Endothelial cell of umbilical vein (primary cell): ENCODE results near the gene SOX5. TPM values are rescaled to one million over a fixed set of nuclear protein-coding genes. Genes with fewer than 3 reads are reported as not detected.

ENCODE experiments used
- BruUV-seq: library from RNA; stranded (reverse); fragments of 400-500 nt; replicated peaks from 2 replicates; lab custom pipeline; 2021; lab: Mats Ljungman, UMichigan
- CTCF ChIA-PET: fragments of 300-600, 350-600 bp; sonication (Branson Sonifier 250); formaldehyde crosslinking; loops from one replicate; lab custom pipeline; 2021; ENCODE audit warnings: antibody characterized with exemption, inconsistent platforms; lab: Charles Lee
- POLR2A ChIA-PET: fragments of 300-600, 350-600 bp; sonication (Branson Sonifier 250); formaldehyde crosslinking; loops from one replicate; lab custom pipeline; 2021; ENCODE audit warnings: antibody characterized with exemption, inconsistent platforms; lab: Charles Lee
- DNase-seq: peaks from one replicate; pipeline ENCODE4 v3.0.0-alpha.2; 2011; ENCODE audit warnings: low read depth, low spot score
- FAIRE-seq: peaks from 2 replicates; lab custom pipeline; 2011; peaks lifted over from hg19 to GRCh38; lab: Jason Lieb, UNC
- H2AFZ ChIP-seq: 2 replicates; pipeline ENCODE4 v1.6.0; 2012; ENCODE audit warnings: low read depth, low read length, control low read depth, inconsistent platforms
- H3K27ac ChIP-seq: 2 replicates; pipeline ENCODE4 v1.5.1; 2011; ENCODE audit warnings: low read depth, mild to moderate bottlenecking, control low read depth, low read length, moderate library complexity; ENCODE audit not compliant: insufficient read depth
- H3K27me3 ChIP-seq, 2 experiments: 2 replicates each; pipeline versions ENCODE4 v1.6.0 to v1.6.1; 2011; ENCODE audit warnings: low read length in 2 of 2, mixed read lengths in 1 of 2; ENCODE audit not compliant: control insufficient read depth in 2 of 2, insufficient read depth in 2 of 2
- H3K36me3 ChIP-seq, 2 experiments: 2 replicates in 1 of 2; 3 replicates in 1 of 2; pipeline ENCODE4 v1.5.1; 2011; ENCODE audit warnings: low read length in 2 of 2, mild to moderate bottlenecking in 1 of 2, moderate library complexity in 1 of 2; ENCODE audit not compliant: control insufficient read depth in 2 of 2, insufficient read depth in 2 of 2; ENCODE audit errors: extremely low read depth in 1 of 2
- H3K4me1 ChIP-seq: 3 replicates; pipeline ENCODE4 v1.5.1; 2011; ENCODE audit warnings: mild to moderate bottlenecking, low read length; ENCODE audit not compliant: control insufficient read depth, insufficient read depth; ENCODE audit errors: extremely low read depth
- H3K4me2 ChIP-seq: 2 replicates; pipeline ENCODE4 v1.6.1; 2011; ENCODE audit warnings: low read length, control low read depth, mixed read lengths; ENCODE audit not compliant: insufficient read depth
- H3K4me3 ChIP-seq, 3 experiments: fragments of 200-600 bp in 1 of 3; sonication (generic), shearing (Covaris generic) in 1 of 3; replicated peaks in 1 of 3; 2 replicates each; pipeline ENCODE4 v1.5.1; 2011 to 2016; ENCODE audit warnings: control low read depth in 3 of 3, low read length in 3 of 3, mild to moderate bottlenecking in 2 of 3, inconsistent platforms in 1 of 3, low read depth in 1 of 3, moderate library complexity in 1 of 3; ENCODE audit not compliant: insufficient read depth in 1 of 3
- H3K79me2 ChIP-seq: 2 replicates; pipeline ENCODE4 v1.6.0; 2012; ENCODE audit warnings: low read length, inconsistent platforms; ENCODE audit not compliant: control insufficient read depth, insufficient read depth
- H3K9ac ChIP-seq: replicated peaks from 2 replicates; pipeline ENCODE3; 2011; ENCODE audit warnings: low read length, control low read depth; ENCODE audit not compliant: insufficient read depth; ENCODE audit errors: extremely low read depth
- H3K9me1 ChIP-seq: replicated peaks from 3 replicates; pipeline ENCODE4 v1.6.0; 2011; ENCODE audit warnings: mild to moderate bottlenecking, low read length; ENCODE audit not compliant: control insufficient read depth, insufficient read depth; ENCODE audit errors: extremely low read depth
- H3K9me3 ChIP-seq: replicated peaks from 2 replicates; pipeline ENCODE4 v1.5.1; 2012; ENCODE audit warnings: low read length, inconsistent platforms; ENCODE audit not compliant: control insufficient read depth, insufficient read depth
- H4K20me1 ChIP-seq: replicated peaks from 2 replicates; pipeline ENCODE3; 2011; ENCODE audit warnings: mild to moderate bottlenecking, low read length; ENCODE audit not compliant: control insufficient read depth, insufficient read depth; ENCODE audit errors: extremely low read depth
- EZH2 ChIP-seq: IDR thresholded peaks from 2 replicates; pipeline ENCODE4 v1.6.1; 2012; ENCODE audit warnings: borderline replicate concordance, low read depth, mild to moderate bottlenecking, moderate library complexity, low read length, inconsistent platforms; ENCODE audit not compliant: severe bottlenecking
- FOS ChIP-seq: IDR thresholded peaks from 2 replicates; pipeline ENCODE4 v1.6.1; 2011; ENCODE audit warnings: mild to moderate bottlenecking, low read length, moderate library complexity, borderline replicate concordance; ENCODE audit not compliant: insufficient read depth
- GATA2 ChIP-seq: IDR thresholded peaks from 2 replicates; pipeline ENCODE4 v1.7.0; 2011; ENCODE audit warnings: low read depth, mild to moderate bottlenecking, moderate library complexity, mixed read lengths, low read length; ENCODE audit not compliant: insufficient read length, insufficient read depth
- JUN ChIP-seq: IDR thresholded peaks from 2 replicates; pipeline ENCODE4 v1.6.1; 2011; ENCODE audit warnings: borderline replicate concordance, low read depth; ENCODE audit not compliant: insufficient read length, insufficient read depth
- MYC ChIP-seq: IDR thresholded peaks from one replicate; pipeline ENCODE4 v1.6.1; 2011; ENCODE audit warnings: mild to moderate bottlenecking, low read depth, low read length
- POLR2A ChIP-seq: IDR thresholded peaks from 2 replicates; pipeline ENCODE4 v1.6.1; 2012; ENCODE audit warnings: low read depth, mild to moderate bottlenecking, control low read depth, low read length
- POLR2AphosphoS5 ChIP-seq: IDR thresholded peaks from 2 replicates; pipeline ENCODE4 v1.6.1; 2012; ENCODE audit warnings: low read depth, mild to moderate bottlenecking, control low read depth, low read length, moderate library complexity; ENCODE audit not compliant: insufficient read depth
- dilution Hi-C: fragments of 300-500 bp; cut with MboI; formaldehyde crosslinking; loops from one replicate; pipeline ENCODE4 v1.15.0; 2019; ENCODE audit warnings: low sequenced_read_pairs; ENCODE audit not compliant: extremely low pct_ligation_motif_present
- intact Hi-C: fragments of 100-400 bp; cut with micrococcal nuclease; formaldehyde crosslinking; loops from one replicate; pipeline ENCODE4 v1.10.0; 2022
- polyA plus RNA-seq, 4 experiments: library from polyadenylated mRNA; depleted of rRNA in 3 of 4; stranded (reverse) in 3 of 4; unstranded in 1 of 4; fragments of >200 nt; gene quantifications; 2 replicates each; pipeline versions ENCODE4 v1.2.1 to v1.2.3, GENCODE V29; 2011 to 2012; ENCODE audit warnings: missing spikeins in 1 of 4
- total RNA-seq: library from RNA; stranded (reverse); gene quantifications from 2 replicates; pipeline ENCODE4 v1.2.3, GENCODE V29; 2021
- TF ChIP-seq, protein P1 (sequence below): IDR thresholded peaks from 2 replicates; pipeline ENCODE4 v1.6.1; 2011; ENCODE audit not compliant: insufficient read depth, insufficient read length
- TF ChIP-seq, protein P2 (sequence below), 2 donors: IDR thresholded peaks; 1 replicate in 1 of 2; 2 replicates in 1 of 2; pipeline ENCODE4 v1.5.1; 2011; ENCODE audit warnings: low read length in 2 of 2, mild to moderate bottlenecking in 2 of 2, moderate library complexity in 2 of 2, control low read depth in 1 of 2, inconsistent platforms in 1 of 2, low read depth in 1 of 2; ENCODE audit not compliant: insufficient read depth in 1 of 2; ENCODE audit errors: extremely low read depth in 1 of 2

Gene SOX5
- total and polyA plus RNA-seq, 2 donors (not counting 3 experiments of a cell fraction or from before 2014, with no cell fraction given) = 0.63 to 3.5 TPM

- ChIA-PET CTCF (no interaction called here), POLR2A (no interaction called here)
- no peak for DNase-seq
- BruUV-seq = no TSS peak
- no peak overlapping the region for H3K9ac ChIP-seq
- no peaks in the 10 kb centered on the region for H3K9me3 ChIP-seq
- intact Hi-C loops (no loop called here), dilution Hi-C loops (no loop called here)
- no peaks in the 10 kb centered on the region for H3K4me1 ChIP-seq
- H3K27me3 ChIP-seq = no peaks in the 10 kb centered on the region
- H3K36me3 ChIP-seq = no peaks in the 10 kb centered on the region
- H3K4me2 ChIP-seq = no peak overlapping the region
- H3K9me1 ChIP-seq = no peaks in the 10 kb centered on the region
- FAIRE-seq = no peak
- TF ChIP-seq GATA2 = no peak
- TF ChIP-seq EZH2 = no peak
- no peak for TF ChIP-seq MYC
- no peak for TF ChIP-seq POLR2A
- TF ChIP-seq, protein P1, sequence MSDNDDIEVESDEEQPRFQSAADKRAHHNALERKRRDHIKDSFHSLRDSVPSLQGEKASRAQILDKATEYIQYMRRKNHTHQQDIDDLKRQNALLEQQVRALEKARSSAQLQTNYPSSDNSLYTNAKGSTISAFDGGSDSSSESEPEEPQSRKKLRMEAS = no peak
- TF ChIP-seq, protein P2, sequence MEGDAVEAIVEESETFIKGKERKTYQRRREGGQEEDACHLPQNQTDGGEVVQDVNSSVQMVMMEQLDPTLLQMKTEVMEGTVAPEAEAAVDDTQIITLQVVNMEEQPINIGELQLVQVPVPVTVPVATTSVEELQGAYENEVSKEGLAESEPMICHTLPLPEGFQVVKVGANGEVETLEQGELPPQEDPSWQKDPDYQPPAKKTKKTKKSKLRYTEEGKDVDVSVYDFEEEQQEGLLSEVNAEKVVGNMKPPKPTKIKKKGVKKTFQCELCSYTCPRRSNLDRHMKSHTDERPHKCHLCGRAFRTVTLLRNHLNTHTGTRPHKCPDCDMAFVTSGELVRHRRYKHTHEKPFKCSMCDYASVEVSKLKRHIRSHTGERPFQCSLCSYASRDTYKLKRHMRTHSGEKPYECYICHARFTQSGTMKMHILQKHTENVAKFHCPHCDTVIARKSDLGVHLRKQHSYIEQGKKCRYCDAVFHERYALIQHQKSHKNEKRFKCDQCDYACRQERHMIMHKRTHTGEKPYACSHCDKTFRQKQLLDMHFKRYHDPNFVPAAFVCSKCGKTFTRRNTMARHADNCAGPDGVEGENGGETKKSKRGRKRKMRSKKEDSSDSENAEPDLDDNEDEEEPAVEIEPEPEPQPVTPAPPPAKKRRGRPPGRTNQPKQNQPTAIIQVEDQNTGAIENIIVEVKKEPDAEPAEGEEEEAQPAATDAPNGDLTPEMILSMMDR (IDR thresholded peaks at IDR 0.05; ENCODE audit: extremely low read depth in 1 of 2, insufficient read depth in 1 of 2, low read depth in 1 of 2, low read length in 2 of 2) = no peak
- TF ChIP-seq POLR2AphosphoS5 = no peak
- TF ChIP-seq FOS = no peak
- no peak for TF ChIP-seq JUN
- no peaks in the 10 kb centered on the region for H4K20me1 ChIP-seq
- H3K79me2 ChIP-seq = no peaks in the 10 kb centered on the region
- H3K4me3 ChIP-seq = no peak overlapping the region
- H3K27ac ChIP-seq = no peak overlapping the region
- H2AFZ ChIP-seq = no peak overlapping the region
Measured at GRCh38 chr12:23618718-23619117, 330.8 kb downstream of the SOX5 start.
